Measurements from ENCODE around the gene DGKG. TPM values are rescaled to one million over a fixed set of nuclear protein-coding genes. Genes with fewer than 3 reads are reported as not detected.

Gene DGKG
- polyA plus RNA-seq, 3 donors, result 0.26 to 0.93 (median 0.70) TPM

- peak in 1 of 11 donors; percentile 45 for DNase-seq (ENCODE audit: extremely low read depth in 1 of 11, low read depth in 9 of 11, low spot score in 4 of 11)
These were observed 251.9 kb downstream of the DGKG start for GRCh38 chr3:186109897-186110803.

- DNase-seq (ENCODE audit: extremely low read depth in 1 of 11, low read depth in 9 of 11, low spot score in 4 of 11), result peak; percentile 87 to 99 (median 98)
These were observed 252.8 kb downstream of the DGKG start, which contains the start of gene ETV5 for GRCh38 chr3:186108941-186109865. TSS of gene ETV5 (minus strand) at chr3:186109089. CDS start at chr3:186105868, 3,221 bp downstream.

- peak in 5 of 11 donors; percentile 57 to 82 (median 74) for DNase-seq (ENCODE audit: extremely low read depth in 1 of 11, low read depth in 9 of 11, low spot score in 4 of 11)
These were observed 253.7 kb downstream of the DGKG start for GRCh38 chr3:186108106-186108940.

GRCh38 chr3:186107215-186108105, 254.6 kb downstream of the DGKG start:
- DNase-seq (ENCODE audit: extremely low read depth in 1 of 11, low read depth in 9 of 11, low spot score in 4 of 11), result peak in 7 of 11 donors; percentile 49 to 73 (median 57)

- no peak for DNase-seq (ENCODE audit: extremely low read depth in 1 of 11, low read depth in 9 of 11, low spot score in 4 of 11)
These were observed 256.5 kb downstream of the DGKG start for GRCh38 chr3:186105543-186105942.

GRCh38 chr3:186102687-186103086, 259.3 kb downstream of the DGKG start:
- DNase-seq (ENCODE audit: extremely low read depth in 1 of 11, low read depth in 9 of 11, low spot score in 4 of 11), result no peak

- no peak for DNase-seq (ENCODE audit: extremely low read depth in 1 of 11, low read depth in 9 of 11, low spot score in 4 of 11)
These were observed 261.6 kb downstream of the DGKG start for GRCh38 chr3:186100398-186100797.

GRCh38 chr3:186099178-186099577, 262.9 kb downstream of the DGKG start:
- no peak for DNase-seq (ENCODE audit: extremely low read depth in 1 of 11, low read depth in 9 of 11, low spot score in 4 of 11)

- DNase-seq (ENCODE audit: extremely low read depth in 1 of 11, low read depth in 9 of 11, low spot score in 4 of 11), result no peak
These were observed 263.3 kb downstream of the DGKG start for GRCh38 chr3:186098740-186099139.

- peak in 10 of 11 donors; percentile 71 to 92 (median 79) for DNase-seq (ENCODE audit: extremely low read depth in 1 of 11, low read depth in 9 of 11, low spot score in 4 of 11)
These were observed 264.2 kb downstream of the DGKG start for GRCh38 chr3:186097663-186098451.

- DNase-seq (ENCODE audit: extremely low read depth in 1 of 11, low read depth in 9 of 11, low spot score in 4 of 11), result no peak
These were observed 264.7 kb downstream of the DGKG start for GRCh38 chr3:186097317-186097662.

Other genes starting within 250 kb of the DGKG start
- gene CRYGS, start 182.1 kb upstream of the DGKG start, polyA plus RNA-seq (ENCODE audit: insufficient read length in 3 of 3), result 10 to 100 TPM in 1 of 3 donors, 1 to 10 TPM in 2; 4.9 to 11.2 (median 5.2) TPM
- 10 to 100 TPM; 18.9 to 23.5 (median 21.1) TPM for gene TBCCD1, start 205.1 kb upstream of the DGKG start, polyA plus RNA-seq (ENCODE audit: insufficient read length in 3 of 3)
- 10 to 100 TPM; 70.0 to 73.5 (median 70.2) TPM for gene DNAJB11, start 208.5 kb upstream of the DGKG start, polyA plus RNA-seq (ENCODE audit: insufficient read length in 3 of 3)

Measured in renal cortex interstitium (tissue), 11 donors.